ENCODE measurements around the gene DOC2A.

Gene DOC2A

DNA sequence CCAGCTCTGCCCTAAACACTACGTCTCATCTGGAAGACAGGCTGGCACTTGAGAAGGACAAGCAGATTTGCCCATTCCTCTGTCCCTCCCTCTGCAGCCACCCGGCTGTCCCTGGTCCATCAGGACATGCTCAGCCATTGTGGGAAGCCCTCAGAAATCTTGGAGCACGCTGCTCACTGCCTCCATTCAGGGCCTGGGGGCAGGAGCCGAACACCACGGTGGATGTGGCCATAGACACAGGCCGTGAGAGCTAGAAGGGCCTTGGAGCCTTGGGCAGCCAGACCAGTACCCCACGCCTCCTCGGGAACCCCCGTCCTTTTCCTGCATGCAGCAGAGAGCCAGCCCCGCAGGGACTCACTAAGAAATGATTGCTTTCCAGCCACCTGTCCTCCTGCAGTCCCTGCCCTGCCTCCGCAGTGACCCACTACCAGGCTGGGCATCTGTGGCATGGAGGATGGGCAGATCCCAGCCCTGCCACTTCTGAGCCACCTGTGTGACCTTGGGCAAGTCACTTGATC lies 3.4 kb downstream of the DOC2A start:
- TF ChIP-seq, protein P1, sequence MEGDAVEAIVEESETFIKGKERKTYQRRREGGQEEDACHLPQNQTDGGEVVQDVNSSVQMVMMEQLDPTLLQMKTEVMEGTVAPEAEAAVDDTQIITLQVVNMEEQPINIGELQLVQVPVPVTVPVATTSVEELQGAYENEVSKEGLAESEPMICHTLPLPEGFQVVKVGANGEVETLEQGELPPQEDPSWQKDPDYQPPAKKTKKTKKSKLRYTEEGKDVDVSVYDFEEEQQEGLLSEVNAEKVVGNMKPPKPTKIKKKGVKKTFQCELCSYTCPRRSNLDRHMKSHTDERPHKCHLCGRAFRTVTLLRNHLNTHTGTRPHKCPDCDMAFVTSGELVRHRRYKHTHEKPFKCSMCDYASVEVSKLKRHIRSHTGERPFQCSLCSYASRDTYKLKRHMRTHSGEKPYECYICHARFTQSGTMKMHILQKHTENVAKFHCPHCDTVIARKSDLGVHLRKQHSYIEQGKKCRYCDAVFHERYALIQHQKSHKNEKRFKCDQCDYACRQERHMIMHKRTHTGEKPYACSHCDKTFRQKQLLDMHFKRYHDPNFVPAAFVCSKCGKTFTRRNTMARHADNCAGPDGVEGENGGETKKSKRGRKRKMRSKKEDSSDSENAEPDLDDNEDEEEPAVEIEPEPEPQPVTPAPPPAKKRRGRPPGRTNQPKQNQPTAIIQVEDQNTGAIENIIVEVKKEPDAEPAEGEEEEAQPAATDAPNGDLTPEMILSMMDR (IDR thresholded peaks at IDR 0.05; ENCODE audit: borderline replicate concordance, insufficient read depth, low read depth, low read length), result no peak
- H3K4me3 ChIP-seq (ENCODE audit: low read depth, low read length), result no peak overlapping the region

DNA sequence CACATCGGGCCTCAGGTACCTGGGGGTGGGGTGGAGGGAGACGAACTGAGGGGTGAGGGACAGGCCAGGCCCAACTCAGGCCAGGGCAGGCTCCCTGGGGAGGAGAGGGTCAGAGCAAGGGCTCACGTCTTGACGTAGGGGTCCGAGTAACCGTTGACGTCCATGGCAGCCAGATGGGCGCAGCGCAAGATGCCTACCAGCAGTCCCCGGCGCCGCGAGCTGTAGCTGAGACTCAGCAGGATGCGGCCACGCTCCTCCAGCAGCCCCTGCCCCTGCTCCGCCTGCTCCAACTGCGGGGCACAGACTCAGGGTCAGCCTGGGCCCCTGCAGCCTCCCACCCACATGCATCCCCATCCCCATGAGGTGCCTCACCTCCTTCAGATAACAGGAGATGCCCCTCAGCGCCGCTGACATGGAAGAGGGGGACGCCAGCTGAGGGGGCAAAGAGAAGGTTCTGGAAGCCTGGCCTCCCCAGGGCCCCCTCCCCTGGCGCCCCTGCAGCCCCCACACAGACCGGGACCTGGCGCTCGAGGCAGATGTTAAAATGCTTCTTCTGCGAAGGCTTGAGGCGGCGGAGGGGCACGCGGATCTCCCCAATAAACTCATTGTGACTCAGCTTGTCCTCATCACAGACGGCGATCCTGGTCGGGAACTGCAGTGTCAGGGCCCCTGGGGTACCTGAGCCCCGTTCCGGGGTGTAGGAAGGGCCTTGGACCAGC lies 4.0 kb downstream of the DOC2A start:
- TF ChIP-seq, protein P1 (IDR thresholded peaks at IDR 0.05; ENCODE audit: borderline replicate concordance, insufficient read depth, low read depth, low read length), result no peak
- no peak overlapping the region for H3K4me3 ChIP-seq (ENCODE audit: low read depth, low read length)

DNA sequence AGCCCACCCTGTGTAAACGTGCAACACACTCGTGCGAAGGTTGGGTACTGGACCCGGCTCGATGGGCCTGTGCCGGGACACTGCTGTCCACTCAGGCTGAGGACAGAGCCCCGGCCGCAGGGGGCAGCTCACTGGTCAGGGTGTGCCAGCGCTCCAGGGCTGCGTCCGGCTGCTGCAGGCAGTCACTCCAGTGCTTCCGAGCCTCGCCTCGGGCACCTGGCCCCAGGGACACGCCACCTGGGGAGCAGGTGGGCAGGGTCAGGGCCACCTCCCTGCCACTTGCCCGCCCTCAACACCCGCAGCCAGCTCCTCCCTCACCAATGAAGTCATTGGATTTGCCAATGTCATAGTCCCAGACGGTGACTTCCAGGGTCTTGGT lies 4.7 kb downstream of the DOC2A start:
- TF ChIP-seq, protein P1 (IDR thresholded peaks at IDR 0.05; ENCODE audit: borderline replicate concordance, insufficient read depth, low read depth, low read length), result no peak
- H3K4me3 ChIP-seq (ENCODE audit: low read depth, low read length), result no peak overlapping the region

DNA sequence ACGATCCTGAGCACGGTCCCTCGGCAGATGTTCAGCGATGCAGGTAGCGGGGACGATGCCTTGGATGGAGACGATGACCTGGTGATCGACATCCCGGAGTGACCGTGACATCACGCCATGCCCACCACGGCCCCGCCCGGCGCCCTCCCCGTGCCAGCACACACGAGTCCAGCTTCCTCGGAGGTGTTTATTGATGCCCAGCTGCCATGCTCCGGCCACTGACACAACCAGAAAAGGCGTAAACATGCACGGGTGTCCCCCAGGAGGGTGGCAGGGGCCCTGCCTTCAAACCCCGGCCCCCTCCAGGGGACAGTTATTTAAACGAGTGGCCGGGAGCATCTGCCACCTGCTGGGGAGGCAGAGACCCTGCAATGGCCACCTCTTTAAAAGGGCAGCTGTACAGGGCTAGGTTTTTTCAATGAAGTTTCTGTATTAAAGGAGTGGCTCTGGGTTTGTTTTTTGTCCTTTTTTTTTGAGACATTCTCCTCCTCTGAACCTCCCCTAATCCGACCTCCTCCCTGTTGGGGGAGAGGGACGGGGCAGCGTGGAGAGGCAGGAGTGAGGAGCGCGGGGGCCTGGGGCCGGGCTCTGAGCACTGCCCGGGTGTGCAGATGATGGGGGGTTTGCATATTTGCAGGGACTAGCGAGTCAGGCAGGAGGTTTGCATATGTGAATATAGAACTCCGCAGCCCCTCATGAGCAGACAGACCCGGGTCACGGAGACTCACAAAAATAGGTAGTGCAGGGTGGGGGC lies 5.3 kb downstream of the DOC2A start:
- no peak overlapping the region for H3K4me3 ChIP-seq (ENCODE audit: low read depth, low read length)
- TF ChIP-seq, protein P1 (IDR thresholded peaks at IDR 0.05; ENCODE audit: borderline replicate concordance, insufficient read depth, low read depth, low read length), result peak; percentile 75

DNA sequence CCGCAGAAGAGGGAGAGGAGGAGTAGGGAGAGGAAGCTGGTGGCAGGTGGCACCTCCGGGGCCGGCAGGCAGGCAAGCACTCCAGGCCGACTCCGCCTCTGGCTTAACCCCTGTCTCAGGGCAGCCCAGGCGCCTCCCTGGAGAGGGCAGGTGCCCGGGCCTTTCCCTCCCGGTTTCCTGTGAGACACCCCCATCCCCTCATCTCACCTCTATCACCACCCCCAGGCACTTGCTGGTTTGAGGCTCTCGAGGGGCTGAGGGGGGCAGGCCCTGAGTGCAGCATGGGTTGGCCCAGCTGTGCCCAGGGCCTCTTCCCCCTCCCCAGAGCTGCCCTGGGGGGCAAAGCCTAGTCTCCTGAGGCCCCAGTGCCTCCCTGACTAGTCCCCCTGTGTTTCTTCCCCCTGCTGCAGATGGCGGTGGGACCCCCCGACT lies 6.0 kb downstream of the DOC2A start:
- TF ChIP-seq, protein P1 (IDR thresholded peaks at IDR 0.05; ENCODE audit: borderline replicate concordance, insufficient read depth, low read depth, low read length), result no peak
- no peak overlapping the region for H3K4me3 ChIP-seq (ENCODE audit: low read depth, low read length)

DNA sequence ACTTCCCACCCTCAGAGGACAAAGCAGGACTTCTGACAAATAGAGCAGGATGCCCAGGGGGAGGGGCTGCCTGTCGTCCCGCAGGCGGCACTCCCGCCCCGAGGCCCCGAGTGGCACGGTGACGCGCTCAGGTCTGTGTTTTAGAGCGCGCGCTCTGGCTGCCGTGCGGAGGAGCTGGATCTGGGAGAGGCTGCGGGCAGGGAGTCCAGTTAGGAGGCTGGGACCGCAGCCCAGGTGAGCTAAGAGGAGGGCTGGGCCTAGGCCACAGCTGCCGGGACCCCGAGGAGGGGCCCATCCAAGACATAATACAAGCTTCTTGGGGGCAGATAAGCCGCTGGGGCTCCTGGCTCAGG lies 6.4 kb downstream of the DOC2A start:
- H3K4me3 ChIP-seq (ENCODE audit: low read depth, low read length), result no peak overlapping the region
- TF ChIP-seq, protein P1 (IDR thresholded peaks at IDR 0.05; ENCODE audit: borderline replicate concordance, insufficient read depth, low read depth, low read length), result no peak

All from GM12875 (cell line).